ENCODE results near the gene RAB35. TPM values are rescaled to one million over a fixed set of nuclear protein-coding genes. Genes with fewer than 3 reads are reported as not detected.

Gene RAB35
- total RNA-seq, 5 donors from 2014 or later (not counting 1 experiment from before 2014, with no cell fraction given): 34.0 to 76.5 (median 60.6) TPM

GRCh38 chr12:120137833-120138232 lies 21.3 kb upstream of the RAB35 start:
- WGBS (ENCODE audit: insufficient coverage): 98% methylated on average over 11 of the region's 11 CpGs
- Mint-ChIP-seq H3K4me3 (no peak overlapping the region), H3K4me1 (no peaks in the 10 kb centered on the region), H3K27me3 (no peaks in the 10 kb centered on the region), H3K27ac (no peak overlapping the region), H3K9me3 (no peaks in the 10 kb centered on the region), H3K36me3 (peaks cover 49% of the 10 kb centered on the region)
- Histone ChIP-seq H3K4me1 (ENCODE audit: control insufficient read depth in 1 of 2, extremely low read depth in 1 of 2, insufficient read depth in 2 of 2, low read length in 2 of 2) (no peaks in the 10 kb centered on the region), H3K9me3 (no peaks in the 10 kb centered on the region), H3K27me3 (replicated peaks in 1 of 2; ENCODE audit: control insufficient read depth in 2 of 2, extremely low read depth in 1 of 2, insufficient read depth in 2 of 2, low read length in 1 of 2) (no peaks in the 10 kb centered on the region), H3K4me3 (ENCODE audit: control insufficient read depth in 1 of 2, extremely low read depth in 1 of 2, low read length in 1 of 2) (no peak overlapping the region), H3K27ac (ENCODE audit: low read length) (no peak overlapping the region), H3K36me3 (ENCODE audit: control insufficient read depth in 2 of 2, extremely low read depth in 1 of 2, insufficient read depth in 1 of 2, low read length in 1 of 2) (peaks cover 26 to 94% of the 10 kb centered on the region in 2 donors)
- DNase-seq (no peak), ATAC-seq (replicated peaks in 1 of 4) (no peak)
- ChIA-PET CTCF (no interaction called here), POLR2A (no interaction called here)

- CTCF ChIA-PET: no interaction called here
- no peaks in the 10 kb centered on the region for H3K4me1 ChIP-seq (ENCODE audit: control insufficient read depth in 1 of 2, extremely low read depth in 1 of 2, insufficient read depth in 2 of 2, low read length in 2 of 2)
- H3K27ac Mint-ChIP-seq: no peak overlapping the region
- no peak overlapping the region for H3K27ac ChIP-seq (ENCODE audit: low read length)
- H3K9me3 Mint-ChIP-seq: no peaks in the 10 kb centered on the region
- ATAC-seq (replicated peaks in 1 of 4) (no peak), DNase-seq (no peak)
- WGBS (ENCODE audit: insufficient coverage): 95% methylated on average over 7 of the region's 11 CpGs
- H3K4me3 Mint-ChIP-seq: no peak overlapping the region
- peaks cover 0 to 2% (median 0%) of the 10 kb centered on the region in 3 donors for H3K4me1 Mint-ChIP-seq
- peaks cover 31 to 94% of the 10 kb centered on the region in 2 donors for H3K36me3 ChIP-seq (ENCODE audit: control insufficient read depth in 2 of 2, extremely low read depth in 1 of 2, insufficient read depth in 1 of 2, low read length in 1 of 2)
- no peaks in the 10 kb centered on the region for H3K27me3 ChIP-seq (replicated peaks in 1 of 2; ENCODE audit: control insufficient read depth in 2 of 2, extremely low read depth in 1 of 2, insufficient read depth in 2 of 2, low read length in 1 of 2)
- H3K4me3 ChIP-seq (ENCODE audit: control insufficient read depth in 1 of 2, extremely low read depth in 1 of 2, low read length in 1 of 2): no peak overlapping the region
- POLR2A ChIA-PET: interaction anchor here in 1 of 2 donors (0.5 kb wide), 1 partner anchor 30 kb away, joined by 6 read pairs; no protein-coding TSS in a partner anchor
- H3K36me3 Mint-ChIP-seq: peaks cover 48% of the 10 kb centered on the region
- no peaks in the 10 kb centered on the region for H3K27me3 Mint-ChIP-seq
- no peaks in the 10 kb centered on the region for H3K9me3 ChIP-seq
These were observed 19.7 kb upstream of the RAB35 start for GRCh38 chr12:120136093-120136770.

GRCh38 chr12:120134307-120134980 lies 17.9 kb upstream of the RAB35 start:
- Mint-ChIP-seq H3K4me1 (peaks cover 0 to 2% (median 0%) of the 10 kb centered on the region in 3 donors), H3K27me3 (no peaks in the 10 kb centered on the region), H3K27ac (no peak overlapping the region), H3K36me3 (peaks cover 40% of the 10 kb centered on the region), H3K9me3 (no peaks in the 10 kb centered on the region), H3K4me3 (no peak overlapping the region)
- Histone ChIP-seq H3K4me3 (ENCODE audit: control insufficient read depth in 1 of 2, extremely low read depth in 1 of 2, low read length in 1 of 2) (no peak overlapping the region), H3K27ac (ENCODE audit: low read length) (no peak overlapping the region), H3K27me3 (replicated peaks in 1 of 2; ENCODE audit: control insufficient read depth in 2 of 2, extremely low read depth in 1 of 2, insufficient read depth in 2 of 2, low read length in 1 of 2) (no peaks in the 10 kb centered on the region), H3K4me1 (ENCODE audit: control insufficient read depth in 1 of 2, extremely low read depth in 1 of 2, insufficient read depth in 2 of 2, low read length in 2 of 2) (no peaks in the 10 kb centered on the region), H3K36me3 (ENCODE audit: control insufficient read depth in 2 of 2, extremely low read depth in 1 of 2, insufficient read depth in 1 of 2, low read length in 1 of 2) (peaks cover 42 to 94% of the 10 kb centered on the region in 2 donors), H3K9me3 (no peaks in the 10 kb centered on the region)
- CTCF ChIA-PET: no interaction called here
- DNase-seq: no peak
- WGBS (ENCODE audit: insufficient coverage): 93% methylated on average over 16 of the region's 20 CpGs
- POLR2A ChIA-PET: no interaction called here
- ATAC-seq (replicated peaks in 1 of 4): no peak

- Mint-ChIP-seq H3K36me3 (peaks cover 39% of the 10 kb centered on the region), H3K4me3 (no peak overlapping the region), H3K27me3 (no peaks in the 10 kb centered on the region), H3K4me1 (peaks cover 0 to 2% (median 0%) of the 10 kb centered on the region in 3 donors), H3K9me3 (no peaks in the 10 kb centered on the region), H3K27ac (no peak overlapping the region)
- ChIA-PET CTCF (no interaction called here), POLR2A (no interaction called here)
- no peak overlapping the region for H3K27ac ChIP-seq (ENCODE audit: low read length)
- no peak for ATAC-seq (replicated peaks in 1 of 4)
- H3K36me3 ChIP-seq (ENCODE audit: control insufficient read depth in 2 of 2, extremely low read depth in 1 of 2, insufficient read depth in 1 of 2, low read length in 1 of 2): peaks cover 44 to 95% of the 10 kb centered on the region in 2 donors
- no peaks in the 10 kb centered on the region for H3K27me3 ChIP-seq (replicated peaks in 1 of 2; ENCODE audit: control insufficient read depth in 2 of 2, extremely low read depth in 1 of 2, insufficient read depth in 2 of 2, low read length in 1 of 2)
- 85% methylated on average over 2 of the region's 6 CpGs for WGBS (ENCODE audit: insufficient coverage)
- H3K4me1 ChIP-seq (ENCODE audit: control insufficient read depth in 1 of 2, extremely low read depth in 1 of 2, insufficient read depth in 2 of 2, low read length in 2 of 2): no peaks in the 10 kb centered on the region
- no peaks in the 10 kb centered on the region for H3K9me3 ChIP-seq
- H3K4me3 ChIP-seq (ENCODE audit: control insufficient read depth in 1 of 2, extremely low read depth in 1 of 2, low read length in 1 of 2): no peak overlapping the region
- no peak for DNase-seq
These were observed 16.4 kb upstream of the RAB35 start for GRCh38 chr12:120132863-120133385.

GRCh38 chr12:120132054-120132836 lies 15.7 kb upstream of the RAB35 start:
- Mint-ChIP-seq H3K9me3 (no peaks in the 10 kb centered on the region), H3K4me3 (no peak overlapping the region), H3K36me3 (peaks cover 41% of the 10 kb centered on the region), H3K27ac (no peak overlapping the region), H3K27me3 (no peaks in the 10 kb centered on the region), H3K4me1 (peaks cover 0 to 2% (median 0%) of the 10 kb centered on the region in 3 donors)
- ATAC-seq (replicated peaks in 1 of 4) (no peak), DNase-seq (no peak)
- peaks cover 50 to 95% of the 10 kb centered on the region in 2 donors for H3K36me3 ChIP-seq (ENCODE audit: control insufficient read depth in 2 of 2, extremely low read depth in 1 of 2, insufficient read depth in 1 of 2, low read length in 1 of 2)
- H3K4me1 ChIP-seq (ENCODE audit: control insufficient read depth in 1 of 2, extremely low read depth in 1 of 2, insufficient read depth in 2 of 2, low read length in 2 of 2): no peaks in the 10 kb centered on the region
- no peak overlapping the region for H3K4me3 ChIP-seq (ENCODE audit: control insufficient read depth in 1 of 2, extremely low read depth in 1 of 2, low read length in 1 of 2)
- H3K9me3 ChIP-seq: no peaks in the 10 kb centered on the region
- POLR2A ChIA-PET: no interaction called here
- CTCF ChIA-PET: no interaction called here
- H3K27me3 ChIP-seq (replicated peaks in 1 of 2; ENCODE audit: control insufficient read depth in 2 of 2, extremely low read depth in 1 of 2, insufficient read depth in 2 of 2, low read length in 1 of 2): no peaks in the 10 kb centered on the region
- WGBS (ENCODE audit: insufficient coverage): 90% methylated on average over 2 of the region's 9 CpGs
- H3K27ac ChIP-seq (ENCODE audit: low read length): no peak overlapping the region

- H3K4me1 Mint-ChIP-seq: peaks cover 0 to 5% (median 2%) of the 10 kb centered on the region in 3 donors
- no peak overlapping the region for H3K27ac Mint-ChIP-seq
- Histone ChIP-seq H3K36me3 (ENCODE audit: control insufficient read depth in 2 of 2, extremely low read depth in 1 of 2, insufficient read depth in 1 of 2, low read length in 1 of 2) (peaks cover 57 to 91% of the 10 kb centered on the region in 2 donors), H3K27ac (ENCODE audit: low read length) (no peak overlapping the region), H3K27me3 (replicated peaks in 1 of 2; ENCODE audit: control insufficient read depth in 2 of 2, extremely low read depth in 1 of 2, insufficient read depth in 2 of 2, low read length in 1 of 2) (no peaks in the 10 kb centered on the region), H3K4me1 (ENCODE audit: control insufficient read depth in 1 of 2, extremely low read depth in 1 of 2, insufficient read depth in 2 of 2, low read length in 2 of 2) (no peaks in the 10 kb centered on the region), H3K9me3 (no peaks in the 10 kb centered on the region), H3K4me3 (ENCODE audit: control insufficient read depth in 1 of 2, extremely low read depth in 1 of 2, low read length in 1 of 2) (no peak overlapping the region)
- no peak overlapping the region for H3K4me3 Mint-ChIP-seq
- no peaks in the 10 kb centered on the region for H3K27me3 Mint-ChIP-seq
- ATAC-seq (replicated peaks in 1 of 4) (no peak), DNase-seq (no peak)
- WGBS (ENCODE audit: insufficient coverage): 98% methylated on average over 15 of the region's 15 CpGs
- POLR2A ChIA-PET: no interaction called here
- CTCF ChIA-PET: no interaction called here
- H3K36me3 Mint-ChIP-seq: peaks cover 49% of the 10 kb centered on the region
- no peaks in the 10 kb centered on the region for H3K9me3 Mint-ChIP-seq
These were observed 14.6 kb upstream of the RAB35 start for GRCh38 chr12:120131116-120131515.
